ENCODE measurements around the gene GLI2.

The GLI2 gene

GRCh38 chr2:120693121-120693520, 42.5 kb upstream of the GLI2 start:
- TF ChIP-seq, protein P1, sequence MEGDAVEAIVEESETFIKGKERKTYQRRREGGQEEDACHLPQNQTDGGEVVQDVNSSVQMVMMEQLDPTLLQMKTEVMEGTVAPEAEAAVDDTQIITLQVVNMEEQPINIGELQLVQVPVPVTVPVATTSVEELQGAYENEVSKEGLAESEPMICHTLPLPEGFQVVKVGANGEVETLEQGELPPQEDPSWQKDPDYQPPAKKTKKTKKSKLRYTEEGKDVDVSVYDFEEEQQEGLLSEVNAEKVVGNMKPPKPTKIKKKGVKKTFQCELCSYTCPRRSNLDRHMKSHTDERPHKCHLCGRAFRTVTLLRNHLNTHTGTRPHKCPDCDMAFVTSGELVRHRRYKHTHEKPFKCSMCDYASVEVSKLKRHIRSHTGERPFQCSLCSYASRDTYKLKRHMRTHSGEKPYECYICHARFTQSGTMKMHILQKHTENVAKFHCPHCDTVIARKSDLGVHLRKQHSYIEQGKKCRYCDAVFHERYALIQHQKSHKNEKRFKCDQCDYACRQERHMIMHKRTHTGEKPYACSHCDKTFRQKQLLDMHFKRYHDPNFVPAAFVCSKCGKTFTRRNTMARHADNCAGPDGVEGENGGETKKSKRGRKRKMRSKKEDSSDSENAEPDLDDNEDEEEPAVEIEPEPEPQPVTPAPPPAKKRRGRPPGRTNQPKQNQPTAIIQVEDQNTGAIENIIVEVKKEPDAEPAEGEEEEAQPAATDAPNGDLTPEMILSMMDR (IDR thresholded peaks at IDR 0.05; ENCODE audit: extremely low read depth, missing control alignments) = no peak
- no peak for DNase-seq (ENCODE audit: low spot score)

DNA sequence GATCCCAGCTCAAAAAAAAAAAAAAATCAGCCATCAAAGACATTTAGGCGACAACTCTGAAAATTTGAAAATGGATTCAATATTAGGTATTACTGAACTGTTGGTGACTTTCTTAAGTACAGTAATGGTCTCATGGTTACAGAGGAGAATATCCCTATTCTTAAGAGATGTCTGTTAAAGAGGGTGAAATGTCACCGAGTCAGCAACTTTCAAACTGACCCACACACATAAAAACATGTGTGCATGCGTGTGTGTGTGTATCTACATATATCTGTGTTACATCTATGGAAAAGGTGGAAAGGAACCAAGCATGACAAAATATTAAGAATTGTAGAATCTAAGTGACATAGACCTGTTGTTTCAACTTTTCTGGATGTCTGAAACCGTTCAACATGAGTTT, 41.6 kb upstream of the GLI2 start:
- TF ChIP-seq, protein P1 (IDR thresholded peaks at IDR 0.05; ENCODE audit: extremely low read depth, missing control alignments) = no peak
- no peak for DNase-seq (ENCODE audit: low spot score)

- TF ChIP-seq, protein P1 (IDR thresholded peaks at IDR 0.05; ENCODE audit: extremely low read depth, missing control alignments) = no peak
- DNase-seq (ENCODE audit: low spot score) = no peak
Measured at GRCh38 chr2:120697471-120697870, 38.2 kb upstream of the GLI2 start.

- DNase-seq (ENCODE audit: low spot score) = no peak
Measured at GRCh38 chr2:120699292-120699691, 36.4 kb upstream of the GLI2 start.

DNA sequence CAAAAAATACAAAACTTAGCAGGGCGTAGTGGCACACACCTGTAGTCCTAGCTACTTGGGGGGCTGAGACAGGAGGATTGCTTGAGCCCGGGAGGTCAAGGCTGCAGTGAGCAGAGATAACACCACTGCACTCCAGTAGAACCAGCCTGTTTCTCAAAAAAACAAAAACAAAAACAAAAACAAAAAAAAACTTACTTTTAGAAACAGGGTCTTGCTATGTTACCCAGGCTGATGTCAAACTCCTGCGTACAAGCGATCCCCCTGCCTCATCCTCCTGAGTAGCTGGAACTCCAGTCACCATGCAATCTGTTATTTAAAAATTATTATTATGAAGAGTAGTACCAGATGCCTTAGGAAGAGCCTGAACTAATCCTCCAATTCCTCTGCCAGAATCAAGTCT, 35.0 kb upstream of the GLI2 start:
- TF ChIP-seq, protein P1 (IDR thresholded peaks at IDR 0.05; ENCODE audit: extremely low read depth, missing control alignments) = no peak
- no peak for DNase-seq (ENCODE audit: low spot score)

More at GRCh38 chr2:120699292-120699691, 36.4 kb upstream of the GLI2 start:
- TF ChIP-seq, protein P1 (IDR thresholded peaks at IDR 0.05; ENCODE audit: extremely low read depth, missing control alignments) = no peak

DNA sequence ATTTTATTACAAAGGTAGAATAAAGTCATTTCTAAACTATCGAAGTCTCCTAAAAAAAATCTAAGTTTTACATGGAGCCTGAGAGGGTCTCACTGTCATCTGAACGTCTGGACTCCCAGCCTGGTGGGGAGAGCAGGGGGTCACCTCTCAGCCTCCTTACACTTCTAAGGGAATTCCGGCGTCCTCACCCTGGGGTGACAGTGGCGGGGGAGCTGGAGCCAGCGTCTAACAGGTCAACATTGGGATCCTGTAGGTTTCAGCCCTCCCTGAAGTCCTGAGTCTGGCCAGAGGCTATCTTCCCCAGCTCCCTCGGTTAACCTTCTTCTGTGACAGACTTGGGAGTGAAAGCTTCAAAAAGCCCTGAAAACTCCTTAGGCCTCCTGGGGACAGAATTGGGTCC, 34.6 kb upstream of the GLI2 start:
- no peak for DNase-seq (ENCODE audit: low spot score)
- TF ChIP-seq, protein P1 (IDR thresholded peaks at IDR 0.05; ENCODE audit: extremely low read depth, missing control alignments) = no peak

DNA sequence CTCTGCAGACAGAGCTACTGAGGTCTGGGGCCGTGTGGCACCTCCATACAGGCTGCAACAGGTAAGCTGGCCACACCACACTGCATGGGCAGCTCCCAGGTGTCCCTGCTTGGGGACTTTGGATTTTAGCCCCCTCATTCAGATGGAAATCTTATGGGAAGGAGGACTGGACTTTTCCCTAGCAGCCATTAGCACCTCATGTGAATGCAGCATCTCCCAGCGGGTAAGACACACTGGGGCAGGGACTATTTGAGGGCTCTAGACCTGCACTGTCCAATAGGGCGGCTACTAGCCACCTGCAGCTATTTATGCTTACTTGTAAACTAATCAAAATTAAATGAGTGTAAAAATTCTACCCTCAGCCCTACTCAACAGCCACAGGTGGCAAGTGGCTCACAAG, 34.2 kb upstream of the GLI2 start:
- TF ChIP-seq, protein P1 (IDR thresholded peaks at IDR 0.05; ENCODE audit: extremely low read depth, missing control alignments) = no peak
- no peak for DNase-seq (ENCODE audit: low spot score)
